ENCODE results near the gene RSPH9.
A peak's percentile ranks its signal among the peaks of the same experiment; 100 is the strongest.

RSPH9 gene

GRCh38 chr6:43644940-43645612, at the start of gene RSPH9:
Gene RSPH9 (plus strand): TSS chr6:43645036. CDS start chr6:43645099, 63 bp downstream.
- peak; percentile 77 for DNase-seq (ENCODE audit: low spot score)

- no peak for DNase-seq (ENCODE audit: low spot score)
Measured at GRCh38 chr6:43600595-43600994, 44.2 kb upstream of the RSPH9 start.

- DNase-seq (ENCODE audit: low spot score): no peak
Measured at GRCh38 chr6:43604174-43604573, 40.7 kb upstream of the RSPH9 start.

GRCh38 chr6:43606019-43606418, 38.8 kb upstream of the RSPH9 start:
- no peak for DNase-seq (ENCODE audit: low spot score)

GRCh38 chr6:43608310-43608763, 36.5 kb upstream of the RSPH9 start:
- peak; percentile 81 for DNase-seq (ENCODE audit: low spot score)

GRCh38 chr6:43608807-43609206, 36.0 kb upstream of the RSPH9 start:
- DNase-seq (ENCODE audit: low spot score): no peak

- DNase-seq (ENCODE audit: low spot score): no peak
Measured at GRCh38 chr6:43609402-43609801, 35.4 kb upstream of the RSPH9 start.

GRCh38 chr6:43610431-43610830, 34.4 kb upstream of the RSPH9 start:
- DNase-seq (ENCODE audit: low spot score): no peak

- DNase-seq (ENCODE audit: low spot score): no peak
Measured at GRCh38 chr6:43613721-43614395, 31.0 kb upstream of the RSPH9 start.

GRCh38 chr6:43614396-43614730, 30.5 kb upstream of the RSPH9 start:
- DNase-seq (ENCODE audit: low spot score): no peak

- no peak for DNase-seq (ENCODE audit: low spot score)
Measured at GRCh38 chr6:43616725-43617472, 27.9 kb upstream of the RSPH9 start.

- no peak for DNase-seq (ENCODE audit: low spot score)
Measured at GRCh38 chr6:43621078-43621835, 23.6 kb upstream of the RSPH9 start.

- no peak for DNase-seq (ENCODE audit: low spot score)
Measured at GRCh38 chr6:43621836-43622180, 23.0 kb upstream of the RSPH9 start.

GRCh38 chr6:43622541-43622940, 22.3 kb upstream of the RSPH9 start:
- no peak for DNase-seq (ENCODE audit: low spot score)

GRCh38 chr6:43623880-43624785, 20.7 kb upstream of the RSPH9 start:
- no peak for DNase-seq (ENCODE audit: low spot score)

- DNase-seq (ENCODE audit: low spot score): no peak
Measured at GRCh38 chr6:43624786-43625288, 20.0 kb upstream of the RSPH9 start.

- DNase-seq (ENCODE audit: low spot score): no peak
Measured at GRCh38 chr6:43625393-43625992, 19.3 kb upstream of the RSPH9 start.

- DNase-seq (ENCODE audit: low spot score): peak; percentile 81
Measured at GRCh38 chr6:43627008-43627825, 17.6 kb upstream of the RSPH9 start.

- peak; percentile 38 for DNase-seq (ENCODE audit: low spot score)
Measured at GRCh38 chr6:43628393-43629103, 16.3 kb upstream of the RSPH9 start.

All from hematopoietic multipotent progenitor cell treated with erythropoietin and hydrocortisone succinate and interleukin-3 and kit ligand, for 15 days (in vitro differentiated cells).